ENCODE measurements around the gene POFUT1.

GRCh38 chr20:32282461-32282860 is 74.8 kb downstream of the POFUT1 start:
- TF ChIP-seq CTCF (conservative IDR thresholded peaks at IDR 0.05; ENCODE audit: low read depth, low read length) (no peak), EZH2 (IDR thresholded peaks at IDR 0.05; ENCODE audit: low read length, unreplicated experiment) (no peak)
